ENCODE data around the gene UQCRQ.

- TF ChIP-seq MTF1 (CRISPR knock-in tag; IDR thresholded peaks at IDR 0.05; ENCODE audit: borderline replicate concordance) (no peak), HNRNPH1 (optimal IDR thresholded peaks at IDR 0.05; ENCODE audit: low read depth, low read length) (no peak), MXI1 (IDR thresholded peaks at IDR 0.05; ENCODE audit: low read depth, low read length) (no peak)
- TF ChIP-seq, protein P1, sequence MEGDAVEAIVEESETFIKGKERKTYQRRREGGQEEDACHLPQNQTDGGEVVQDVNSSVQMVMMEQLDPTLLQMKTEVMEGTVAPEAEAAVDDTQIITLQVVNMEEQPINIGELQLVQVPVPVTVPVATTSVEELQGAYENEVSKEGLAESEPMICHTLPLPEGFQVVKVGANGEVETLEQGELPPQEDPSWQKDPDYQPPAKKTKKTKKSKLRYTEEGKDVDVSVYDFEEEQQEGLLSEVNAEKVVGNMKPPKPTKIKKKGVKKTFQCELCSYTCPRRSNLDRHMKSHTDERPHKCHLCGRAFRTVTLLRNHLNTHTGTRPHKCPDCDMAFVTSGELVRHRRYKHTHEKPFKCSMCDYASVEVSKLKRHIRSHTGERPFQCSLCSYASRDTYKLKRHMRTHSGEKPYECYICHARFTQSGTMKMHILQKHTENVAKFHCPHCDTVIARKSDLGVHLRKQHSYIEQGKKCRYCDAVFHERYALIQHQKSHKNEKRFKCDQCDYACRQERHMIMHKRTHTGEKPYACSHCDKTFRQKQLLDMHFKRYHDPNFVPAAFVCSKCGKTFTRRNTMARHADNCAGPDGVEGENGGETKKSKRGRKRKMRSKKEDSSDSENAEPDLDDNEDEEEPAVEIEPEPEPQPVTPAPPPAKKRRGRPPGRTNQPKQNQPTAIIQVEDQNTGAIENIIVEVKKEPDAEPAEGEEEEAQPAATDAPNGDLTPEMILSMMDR (IDR thresholded peaks at IDR 0.05 in 2 of 3, conservative IDR thresholded peaks at IDR 0.05 in 1 of 3; ENCODE audit: insufficient read depth in 2 of 3, low read depth in 1 of 3, low read length in 3 of 3): no peak
Measured at GRCh38 chr5:132831095-132831860, 35.2 kb upstream of the UQCRQ start.
